GM12878 (cell line): Measurements from ENCODE around the gene C1QTNF8. TPM values are rescaled to one million over a fixed set of nuclear protein-coding genes. Genes with fewer than 3 reads are reported as not detected.

Experiments
- ATAC-seq: fragments of 200-7000 bp; cut with Tn5 transposase; 3 replicates; pipeline ENCODE4 v1.9.1; 2020; ENCODE audit warnings: mild to moderate bottlenecking, moderate library complexity
- BruUV-seq: library from RNA; stranded (reverse); fragments of 400-500 nt; replicated peaks from 2 replicates; lab custom pipeline; 2021; lab: Mats Ljungman, UMichigan
- CTCF ChIA-PET: fragments of 300-600 bp; sonication (Branson Sonifier 250); formaldehyde crosslinking; extraction: SDS; loops from one replicate; lab custom pipeline; 2021; ENCODE audit warnings: inconsistent platforms; lab: Yijun Ruan, JAX
- POLR2A ChIA-PET: fragments of 350-600 bp; formaldehyde crosslinking; extraction: SDS; loops from one replicate; lab custom pipeline; 2021; ENCODE audit warnings: inconsistent platforms; lab: Charles Lee
- RAD21 ChIA-PET: fragments of 300-600 bp; sonication (Branson Sonifier 250); formaldehyde crosslinking; loops from one replicate; lab custom pipeline; 2023; ENCODE audit warnings: antibody characterized with exemption; ENCODE audit not compliant: unreplicated experiment; lab: Charles Lee
- SMC1A ChIA-PET: fragments of 300-600 bp; sonication (Branson Sonifier 250); formaldehyde crosslinking; loops from one replicate; lab custom pipeline; 2023; ENCODE audit not compliant: unreplicated experiment, uncharacterized antibody; lab: Charles Lee
- DNase-seq: peaks from one replicate; pipeline ENCODE4 v3.0.0-alpha.2; 2011; ENCODE audit warnings: low read depth, low spot score
- FAIRE-seq: peaks from 3 replicates; lab custom pipeline; 2011; peaks lifted over from hg19 to GRCh38; lab: Jason Lieb, UNC
- H2AFZ ChIP-seq: 2 replicates; pipeline ENCODE4 v1.6.0; 2011; ENCODE audit warnings: low read depth, low read length, control low read depth; ENCODE audit not compliant: control insufficient read depth
- H3K27ac ChIP-seq: 2 replicates; pipeline ENCODE4 v1.5.1; 2011; ENCODE audit warnings: control low read depth; ENCODE audit not compliant: control insufficient read depth, insufficient read depth
- H3K27me3 ChIP-seq, 2 experiments: replicated peaks in 1 of 2; 2 replicates each; pipeline versions ENCODE4 v1.6.0 to v1.6.1; 2011; ENCODE audit warnings: low read length in 1 of 2; ENCODE audit not compliant: control insufficient read depth in 2 of 2, insufficient read depth in 2 of 2
- H3K36me3 ChIP-seq, 2 experiments: 2 replicates each; pipeline ENCODE4 v1.5.1; 2011; ENCODE audit warnings: low read length in 1 of 2; ENCODE audit not compliant: control insufficient read depth in 2 of 2, insufficient read depth in 2 of 2
- H3K4me1 ChIP-seq: 2 replicates; pipeline ENCODE4 v1.6.1; 2011; ENCODE audit warnings: mild to moderate bottlenecking, low read length, moderate library complexity, mixed read lengths; ENCODE audit not compliant: control insufficient read depth, insufficient read depth
- H3K4me2 ChIP-seq: 2 replicates; pipeline ENCODE4 v1.6.0; 2011; ENCODE audit warnings: control low read depth; ENCODE audit not compliant: control insufficient read depth, insufficient read depth
- H3K4me3 ChIP-seq: fragments of 200-600 bp; sonication (generic); 2 replicates; pipeline ENCODE4 v1.5.1; 2016
- H3K79me2 ChIP-seq: 2 replicates; pipeline ENCODE4 v1.6.0; 2011; ENCODE audit warnings: low read length; ENCODE audit not compliant: control insufficient read depth, insufficient read depth
- H3K9ac ChIP-seq: 2 replicates; pipeline ENCODE4 v1.8.0; 2011; ENCODE audit warnings: low read length, control low read depth, mixed read lengths; ENCODE audit not compliant: control insufficient read depth, insufficient read depth
- H3K9me3 ChIP-seq: replicated peaks from 3 replicates; pipeline ENCODE4 v1.5.1; 2011; ENCODE audit warnings: mild to moderate bottlenecking, low read length; ENCODE audit not compliant: control insufficient read depth, insufficient read depth
- H4K20me1 ChIP-seq: 2 replicates; pipeline ENCODE4 v1.6.0; 2011; ENCODE audit not compliant: control insufficient read depth, insufficient read depth
- CBFB ChIP-seq: IDR thresholded peaks from 2 replicates; pipeline ENCODE4 v1.6.1; 2016; ENCODE audit warnings: antibody characterized with exemption, low read depth
- GABPA ChIP-seq: IDR thresholded peaks from 2 replicates; pipeline ENCODE4 v1.6.1; 2014; ENCODE audit warnings: antibody characterized with exemption, low read depth, mild to moderate bottlenecking, inconsistent platforms
- GATAD2B ChIP-seq: fragments of 450-650 bp; conservative IDR thresholded peaks from 2 replicates; pipeline ENCODE4 v1.6.1; 2017; ENCODE audit warnings: low read depth, mild to moderate bottlenecking, moderate library complexity
- LARP7 ChIP-seq: fragments of 450-650 bp; IDR thresholded peaks from 2 replicates; pipeline ENCODE4 v1.6.1; 2017; ENCODE audit warnings: mild to moderate bottlenecking
- MEF2B ChIP-seq: fragments of 450-650 bp; IDR thresholded peaks from 2 replicates; pipeline ENCODE4 v1.6.1; 2018; ENCODE audit warnings: mild to moderate bottlenecking, moderate library complexity; ENCODE audit not compliant: partially characterized antibody, poor library complexity, severe bottlenecking
- MTA2 ChIP-seq: fragments of 450-650 bp; IDR thresholded peaks from 2 replicates; pipeline ENCODE4 v1.6.1; 2016; ENCODE audit warnings: low read depth, mild to moderate bottlenecking, moderate library complexity
- NKRF ChIP-seq: fragments of 450-650 bp; conservative IDR thresholded peaks from 2 replicates; pipeline ENCODE4 v1.6.1; 2017; ENCODE audit warnings: mild to moderate bottlenecking, moderate library complexity
- TCF7 ChIP-seq: IDR thresholded peaks from 2 replicates; pipeline ENCODE4 v1.6.1; 2014; ENCODE audit warnings: antibody characterized with exemption, borderline replicate concordance
- whole genome bisulfite sequencing: methylation state at CpG from one replicate; pipeline ENCODE4 v1.1.6; 2016; ENCODE audit warnings: low lambda C conversion rate; ENCODE audit not compliant: insufficient replicate concordance, insufficient coverage; ENCODE audit errors: missing lambda C conversion rate; 5-methylcytosine and 5-hydroxymethylcytosine counted together
- in situ Hi-C: fragments of 300-500 bp; cut with MboI; formaldehyde crosslinking; loops from 9 replicates; pipeline ENCODE4 v1.14.3; 2018; ENCODE audit warnings: mixed read lengths
- intact Hi-C: fragments of 100-400 bp; cut with micrococcal nuclease; formaldehyde crosslinking; loops from one replicate; pipeline ENCODE4 v1.14.2; 2022; ENCODE audit not compliant: unreplicated experiment
- polyA plus RNA-seq, 11 experiments: library from polyadenylated mRNA; depleted of rRNA in 4 of 11; unstranded in 6 of 11; stranded (reverse) in 5 of 11; fragments of >200 nt; fragmentation: Nextera tagmentation in 4 of 11; fragmentation: Illumina TruSeq in 1 of 11; extraction: Ambion mirVana in 4 of 11; extraction: Trizol in 1 of 11; gene quantifications; 1 replicate in 1 of 11; 2 replicates in 10 of 11; pipeline versions ENCODE4 v1.2.1 to v1.2.3, GENCODE V29; 2011 to 2016; ENCODE audit warnings: inconsistent platforms in 2 of 11, missing spikeins in 2 of 11, low read depth in 1 of 11
- total RNA-seq, 4 experiments: library from RNA; depleted of rRNA in 3 of 4; stranded (reverse); fragments of >200 nt in 3 of 4; fragmentation: Illumina TruSeq in 1 of 4; extraction: Trizol in 1 of 4; gene quantifications; 2 replicates each; pipeline versions ENCODE4 v1.2.1 to v1.2.3, GENCODE V29; 2013 to 2021

Gene C1QTNF8
- total and polyA plus RNA-seq, 10 of the 15 experiments (the other 5 are each of a cell fraction or from before 2014, with no cell fraction given) = not detected

GRCh38 chr16:1101133-1101532 is 5.1 kb upstream of the C1QTNF8 start:
- Histone ChIP-seq H3K4me1 (no peaks in the 10 kb centered on the region), H3K4me3 (no peak overlapping the region), H3K27me3 (no peaks in the 10 kb centered on the region), H3K9me3 (no peaks in the 10 kb centered on the region), H3K9ac (no peak overlapping the region), H3K27ac (no peak overlapping the region), H3K79me2 (no peaks in the 10 kb centered on the region), H2AFZ (no peak overlapping the region), H3K4me2 (no peak overlapping the region), H3K36me3 (no peaks in the 10 kb centered on the region), H4K20me1 (no peaks in the 10 kb centered on the region)
- no TSS peak for BruUV-seq
- FAIRE-seq (no peak), ATAC-seq (no peak), DNase-seq (no peak)
- CTCF ChIA-PET = no interaction called here
- SMC1A ChIA-PET = no interaction called here
- POLR2A ChIA-PET = no interaction called here
- 62% methylated on average over 25 of the region's 25 CpGs for WGBS
- TF ChIP-seq NKRF (no peak), CBFB (no peak), MTA2 (no peak), LARP7 (no peak), GABPA (no peak), TCF7 (no peak), GATAD2B (no peak), MEF2B (no peak)
- intact Hi-C loops = no loop called here
- in situ Hi-C loops = no loop called here
- RAD21 ChIA-PET = no interaction called here
